Stimulated activated CD8-positive, alpha-beta memory T cell treated with anti-CD3 and anti-CD28 coated beads, Interleukin-7, amount 100 ng/mL, for 24 hours (primary cell): ENCODE measurements around the gene EIF4E3.

Experiments used
- DNase-seq: peaks from one replicate; pipeline ENCODE4 v3.0.0-alpha.2; 2020; ENCODE audit warnings: low read depth

Gene EIF4E3

GRCh38 chr3:71723452-71724170, 1.6 kb downstream of the EIF4E3 start:
- DNase-seq, result no peak

GRCh38 chr3:71722693-71723092, 2.5 kb downstream of the EIF4E3 start:
- DNase-seq, result no peak

- no peak for DNase-seq
Measured at GRCh38 chr3:71721651-71722157, 3.5 kb downstream of the EIF4E3 start.

GRCh38 chr3:71721002-71721401, 4.2 kb downstream of the EIF4E3 start:
- DNase-seq, result no peak

- no peak for DNase-seq
Measured at GRCh38 chr3:71718072-71718471, 7.1 kb downstream of the EIF4E3 start.

GRCh38 chr3:71714595-71714994, 10.6 kb downstream of the EIF4E3 start:
- no peak for DNase-seq

GRCh38 chr3:71713041-71713440, 12.2 kb downstream of the EIF4E3 start:
- DNase-seq, result no peak

- DNase-seq, result no peak
Measured at GRCh38 chr3:71710906-71711494, 14.2 kb downstream of the EIF4E3 start.

- DNase-seq, result no peak
Measured at GRCh38 chr3:71709908-71710511, 15.2 kb downstream of the EIF4E3 start.

GRCh38 chr3:71708476-71709105, 16.6 kb downstream of the EIF4E3 start:
- DNase-seq, result no peak

GRCh38 chr3:71707595-71707994, 17.6 kb downstream of the EIF4E3 start:
- no peak for DNase-seq

GRCh38 chr3:71705681-71706080, 19.5 kb downstream of the EIF4E3 start:
- no peak for DNase-seq

GRCh38 chr3:71704915-71705314, 20.3 kb downstream of the EIF4E3 start:
- DNase-seq, result no peak

- no peak for DNase-seq
Measured at GRCh38 chr3:71703797-71704196, 21.4 kb downstream of the EIF4E3 start.

- no peak for DNase-seq
Measured at GRCh38 chr3:71702131-71703024, 22.8 kb downstream of the EIF4E3 start.

- DNase-seq, result no peak
Measured at GRCh38 chr3:71701251-71701762, 23.9 kb downstream of the EIF4E3 start.

- DNase-seq, result no peak
Measured at GRCh38 chr3:71695000-71695482, 30.2 kb downstream of the EIF4E3 start.

- no peak for DNase-seq
Measured at GRCh38 chr3:71694358-71694999, 30.7 kb downstream of the EIF4E3 start.

GRCh38 chr3:71693641-71694040, 31.6 kb downstream of the EIF4E3 start:
- DNase-seq, result no peak

GRCh38 chr3:71692139-71692538, 33.1 kb downstream of the EIF4E3 start:
- no peak for DNase-seq

- DNase-seq, result no peak
Measured at GRCh38 chr3:71690341-71690841, 34.8 kb downstream of the EIF4E3 start.
